ENCODE measurements around the gene LDLRAD4.

DNA sequence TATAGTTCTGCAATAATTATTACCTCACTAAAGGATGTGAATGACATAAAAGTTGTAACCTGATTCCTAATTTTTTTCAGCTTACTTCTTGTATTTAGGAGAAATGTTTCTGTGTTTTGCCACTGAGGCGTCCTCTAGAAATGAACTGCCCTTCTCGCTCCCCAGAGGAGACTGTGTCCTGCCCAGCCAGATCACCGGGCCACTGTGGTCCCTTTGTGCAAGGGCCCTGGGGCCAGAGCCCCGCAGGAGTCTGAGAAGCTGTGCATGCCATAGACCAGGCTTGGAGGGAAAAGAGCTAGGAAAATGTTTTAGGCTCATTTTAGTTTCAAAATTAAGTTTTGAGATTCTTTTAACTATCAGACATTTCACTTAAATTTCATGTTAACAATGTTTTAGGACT lies 31.1 kb upstream of the LDLRAD4 start:
- TF ChIP-seq, protein P1, sequence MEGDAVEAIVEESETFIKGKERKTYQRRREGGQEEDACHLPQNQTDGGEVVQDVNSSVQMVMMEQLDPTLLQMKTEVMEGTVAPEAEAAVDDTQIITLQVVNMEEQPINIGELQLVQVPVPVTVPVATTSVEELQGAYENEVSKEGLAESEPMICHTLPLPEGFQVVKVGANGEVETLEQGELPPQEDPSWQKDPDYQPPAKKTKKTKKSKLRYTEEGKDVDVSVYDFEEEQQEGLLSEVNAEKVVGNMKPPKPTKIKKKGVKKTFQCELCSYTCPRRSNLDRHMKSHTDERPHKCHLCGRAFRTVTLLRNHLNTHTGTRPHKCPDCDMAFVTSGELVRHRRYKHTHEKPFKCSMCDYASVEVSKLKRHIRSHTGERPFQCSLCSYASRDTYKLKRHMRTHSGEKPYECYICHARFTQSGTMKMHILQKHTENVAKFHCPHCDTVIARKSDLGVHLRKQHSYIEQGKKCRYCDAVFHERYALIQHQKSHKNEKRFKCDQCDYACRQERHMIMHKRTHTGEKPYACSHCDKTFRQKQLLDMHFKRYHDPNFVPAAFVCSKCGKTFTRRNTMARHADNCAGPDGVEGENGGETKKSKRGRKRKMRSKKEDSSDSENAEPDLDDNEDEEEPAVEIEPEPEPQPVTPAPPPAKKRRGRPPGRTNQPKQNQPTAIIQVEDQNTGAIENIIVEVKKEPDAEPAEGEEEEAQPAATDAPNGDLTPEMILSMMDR (IDR thresholded peaks at IDR 0.05) = no peak
- TF ChIP-seq EZH2 (IDR thresholded peaks at IDR 0.05; ENCODE audit: borderline replicate concordance, insufficient read depth, low read depth, low read length, poor library complexity, severe bottlenecking) = no peak
